Testis (tissue), 3 donors: ENCODE measurements around the gene GRID1. TPM values are rescaled to one million over a fixed set of nuclear protein-coding genes. Genes with fewer than 3 reads are reported as not detected.

Source experiments
- DNase-seq: peaks from one replicate; pipeline ENCODE4 v3.0.0-alpha.2; 2019
- H3K27ac ChIP-seq, 2 donors: fragments of 200-600 bp; sonication (generic); one replicate each; pipeline ENCODE4 v1.5.1; 2019
- H3K27me3 ChIP-seq: fragments of 200-600 bp; sonication (generic); one replicate; pipeline ENCODE4 v1.5.1; 2019
- H3K36me3 ChIP-seq: fragments of 200-600 bp; sonication (generic); one replicate; pipeline ENCODE4 v1.5.1; 2017; ENCODE audit warnings: low read depth; ENCODE audit errors: missing control alignments
- H3K4me1 ChIP-seq: fragments of 200-600 bp; sonication (generic); one replicate; pipeline ENCODE4 v1.5.1; 2019
- H3K4me3 ChIP-seq, 2 donors: fragments of 200-600 bp; sonication (generic); one replicate each; pipeline ENCODE4 v1.5.1; 2017 to 2019
- H3K9me3 ChIP-seq: fragments of 200-600 bp; sonication (generic); one replicate; pipeline ENCODE4 v1.5.1; 2017
- CTCF ChIP-seq, 3 experiments: fragments of 450-650 bp in 2 of 3; fragments of 200-600 bp in 1 of 3; sonication (generic) in 1 of 3; IDR thresholded peaks; one replicate each; pipeline ENCODE4 v1.5.1; 2016 to 2019; ENCODE audit warnings: antibody characterized with exemption in 3 of 3, mild to moderate bottlenecking in 2 of 3, moderate library complexity in 1 of 3
- POLR2A ChIP-seq: fragments of 450-650 bp; IDR thresholded peaks from one replicate; pipeline ENCODE4 v1.6.1; 2017; ENCODE audit warnings: antibody characterized with exemption, mild to moderate bottlenecking, moderate library complexity
- WGBS, 2 donors: methylation state at CpG; one replicate each; pipeline ENCODE4 v1.1.5; 2018; 5-methylcytosine and 5-hydroxymethylcytosine counted together
- intact Hi-C: fragments of 100-400 bp; cut with DNase I; formaldehyde crosslinking; loops from one replicate; pipeline ENCODE4 v1.15.1; 2023; ENCODE audit warnings: low total_unique reads
- polyA plus RNA-seq: library from polyadenylated mRNA; stranded (reverse); fragments of 350-450 nt; fragmentation: Illumina TruSeq; extraction: RNeasy Lipid Tissue Mini Kit (QIAGEN cat#74804); gene quantifications from one replicate; pipeline ENCODE4 v1.2.3, GENCODE V29; 2014; ENCODE audit warnings: low read depth, low replicate concordance; ENCODE audit not compliant: insufficient read depth
- total RNA-seq, 2 donors: library from RNA; depleted of rRNA; stranded (reverse); fragments of >200 nt; gene quantifications; one replicate each; pipeline ENCODE4 v1.2.3, GENCODE V29; 2016

Gene GRID1
- total and polyA plus RNA-seq, 3 donors from 2014 or later = 7.4 to 16.7 (median 8.1) TPM

GRCh38 chr10:86371691-86372090 lies 5.1 kb upstream of the GRID1 start:
- Histone ChIP-seq H3K27ac (no peak overlapping the region), H3K4me1 (no peaks in the 10 kb centered on the region), H3K27me3 (no peaks in the 10 kb centered on the region), H3K4me3 (no peak overlapping the region), H3K9me3 (no peaks in the 10 kb centered on the region), H3K36me3 (no peaks in the 10 kb centered on the region)
- no peak for TF ChIP-seq CTCF (IDR thresholded peaks at IDR 0.05)
- no peak for TF ChIP-seq POLR2A
- intact Hi-C loops = no loop called here
- WGBS, 2 donors = 82 to 100% methylated on average over 1 to 5 of the region's 5 CpGs
- no peak for DNase-seq

GRCh38 chr10:86371116-86371515 lies 4.5 kb upstream of the GRID1 start:
- H3K27me3 ChIP-seq = no peaks in the 10 kb centered on the region
- H3K4me3 ChIP-seq = no peak overlapping the region
- H3K4me1 ChIP-seq = no peaks in the 10 kb centered on the region
- intact Hi-C loops = no loop called here
- H3K36me3 ChIP-seq = no peaks in the 10 kb centered on the region
- WGBS, 2 donors = 81 to 96% methylated on average over 7 of the region's 7 CpGs
- H3K9me3 ChIP-seq = no peaks in the 10 kb centered on the region
- TF ChIP-seq POLR2A (no peak), CTCF (IDR thresholded peaks at IDR 0.05) (no peak)
- H3K27ac ChIP-seq = no peak overlapping the region
- no peak for DNase-seq

- no peak for DNase-seq
- TF ChIP-seq CTCF (IDR thresholded peaks at IDR 0.05) = no peak
- TF ChIP-seq POLR2A = no peak
- no peak overlapping the region for H3K4me3 ChIP-seq
- 80 to 92% methylated on average over 4 of the region's 4 CpGs for whole genome bisulfite sequencing, 2 donors
- intact Hi-C loops = no loop called here
- no peaks in the 10 kb centered on the region for H3K27me3 ChIP-seq
- no peak overlapping the region for H3K27ac ChIP-seq
- H3K9me3 ChIP-seq = no peaks in the 10 kb centered on the region
- H3K36me3 ChIP-seq = no peaks in the 10 kb centered on the region
- H3K4me1 ChIP-seq = no peaks in the 10 kb centered on the region
Observed at GRCh38 chr10:86370006-86370585, 3.5 kb upstream of the GRID1 start.

DNA sequence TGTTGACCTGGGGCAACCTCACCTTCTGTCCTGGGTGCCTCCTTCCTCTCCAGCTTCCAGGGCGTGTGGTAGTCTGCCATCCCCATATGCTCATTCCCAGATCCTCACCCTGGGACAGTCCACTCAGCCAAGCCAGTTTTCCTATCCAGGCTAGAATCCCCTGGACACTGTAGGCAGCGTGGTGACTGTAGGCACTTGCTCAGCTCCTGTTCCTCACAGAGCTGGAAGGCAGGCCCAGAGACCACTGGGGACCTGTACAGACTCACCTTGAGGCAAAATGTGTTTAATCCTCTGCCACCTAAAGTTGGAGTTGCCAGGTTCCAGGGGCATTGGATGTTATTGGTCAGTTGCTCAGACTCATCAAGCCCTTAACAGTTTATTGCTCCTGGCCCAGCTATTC lies 2.4 kb upstream of the GRID1 start:
- no peaks in the 10 kb centered on the region for H3K36me3 ChIP-seq
- WGBS, 2 donors = 80 to 100% methylated on average over 2 of the region's 2 CpGs
- intact Hi-C loops = no loop called here
- H3K4me1 ChIP-seq = no peaks in the 10 kb centered on the region
- DNase-seq = no peak
- H3K9me3 ChIP-seq = no peaks in the 10 kb centered on the region
- TF ChIP-seq POLR2A = no peak
- TF ChIP-seq CTCF (IDR thresholded peaks at IDR 0.05) = no peak
- no peaks in the 10 kb centered on the region for H3K27me3 ChIP-seq
- H3K4me3 ChIP-seq = no peak overlapping the region
- H3K27ac ChIP-seq = no peak overlapping the region

DNA sequence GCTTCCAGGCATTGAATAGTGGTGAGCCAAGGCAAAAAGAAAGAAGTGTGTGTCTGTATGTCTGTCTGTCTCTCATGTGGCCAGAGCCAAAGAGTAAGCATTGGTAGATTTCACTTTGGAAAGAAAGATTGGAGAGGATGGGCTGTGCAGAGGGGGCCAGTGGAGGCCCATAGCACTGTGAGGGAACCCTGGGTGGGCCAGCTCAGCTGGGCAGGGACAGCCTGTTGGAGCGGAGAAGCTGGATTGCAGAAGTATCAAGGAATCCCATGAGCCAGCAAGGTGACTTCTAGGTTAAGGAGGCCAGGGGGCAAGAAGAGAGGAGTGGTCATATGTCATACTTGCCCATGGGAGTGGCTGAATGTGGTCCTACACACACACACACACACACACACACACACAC lies 1.5 kb upstream of the GRID1 start:
- WGBS, 2 donors = 88 to 93% methylated on average over 1 of the region's 1 CpG
- no peaks in the 10 kb centered on the region for H3K9me3 ChIP-seq
- H3K4me3 ChIP-seq = no peak overlapping the region
- H3K36me3 ChIP-seq = no peaks in the 10 kb centered on the region
- no peaks in the 10 kb centered on the region for H3K27me3 ChIP-seq
- no peak for DNase-seq
- no peaks in the 10 kb centered on the region for H3K4me1 ChIP-seq
- H3K27ac ChIP-seq = no peak overlapping the region
- TF ChIP-seq CTCF (IDR thresholded peaks at IDR 0.05) = no peak
- TF ChIP-seq POLR2A = no peak
- intact Hi-C loops = no loop called here
